ENCODE data around the gene KCTD20.

The KCTD20 gene

DNA sequence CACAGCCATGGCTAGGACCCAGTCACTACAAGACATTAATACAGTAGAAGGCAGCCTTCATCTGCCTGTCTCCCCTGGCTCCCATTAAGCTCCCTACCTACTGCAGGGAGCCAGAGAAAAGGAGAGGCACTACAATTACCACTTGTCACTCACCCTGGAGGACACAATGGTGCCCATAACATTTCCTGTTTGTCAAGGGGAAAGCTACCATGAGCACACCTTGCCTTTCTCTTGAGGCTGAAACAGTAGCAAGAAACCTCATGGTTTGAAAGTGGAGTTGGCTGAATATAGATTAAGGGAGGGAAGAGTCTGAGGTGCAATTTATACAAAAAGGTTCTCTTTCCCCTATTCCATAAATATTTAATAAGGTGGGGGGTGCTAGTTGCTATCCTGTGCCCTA, 76.6 kb downstream of the KCTD20 start:
- no peak for DNase-seq
- no peak for TF ChIP-seq POLR2A (IDR thresholded peaks at IDR 0.05; ENCODE audit: low read length)
- no peak for TF ChIP-seq GATA1 (IDR thresholded peaks at IDR 0.05; ENCODE audit: low read depth, low read length)

DNA sequence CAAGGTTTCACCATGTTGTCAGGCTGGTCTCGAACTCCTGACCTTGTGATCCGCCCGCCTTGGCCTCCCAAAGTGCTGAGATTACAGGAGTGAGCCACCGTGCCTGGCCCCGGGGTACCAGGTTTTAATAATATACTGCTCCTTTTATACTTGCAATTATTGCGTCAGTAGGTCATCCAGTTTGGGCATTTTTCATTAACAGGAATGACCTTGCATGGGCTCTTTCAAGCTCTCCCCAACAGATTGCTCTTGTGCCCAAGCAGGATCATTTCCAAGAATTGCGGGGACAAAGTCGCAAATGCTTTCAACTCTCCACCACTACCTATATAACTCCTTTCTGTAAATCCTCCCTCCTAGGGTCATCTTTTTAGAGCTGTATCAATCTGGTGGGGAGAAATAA, 80.7 kb downstream of the KCTD20 start:
- DNase-seq = no peak
- no peak for TF ChIP-seq GATA1 (IDR thresholded peaks at IDR 0.05; ENCODE audit: low read depth, low read length)
- TF ChIP-seq POLR2A (IDR thresholded peaks at IDR 0.05; ENCODE audit: low read length) = no peak

DNA sequence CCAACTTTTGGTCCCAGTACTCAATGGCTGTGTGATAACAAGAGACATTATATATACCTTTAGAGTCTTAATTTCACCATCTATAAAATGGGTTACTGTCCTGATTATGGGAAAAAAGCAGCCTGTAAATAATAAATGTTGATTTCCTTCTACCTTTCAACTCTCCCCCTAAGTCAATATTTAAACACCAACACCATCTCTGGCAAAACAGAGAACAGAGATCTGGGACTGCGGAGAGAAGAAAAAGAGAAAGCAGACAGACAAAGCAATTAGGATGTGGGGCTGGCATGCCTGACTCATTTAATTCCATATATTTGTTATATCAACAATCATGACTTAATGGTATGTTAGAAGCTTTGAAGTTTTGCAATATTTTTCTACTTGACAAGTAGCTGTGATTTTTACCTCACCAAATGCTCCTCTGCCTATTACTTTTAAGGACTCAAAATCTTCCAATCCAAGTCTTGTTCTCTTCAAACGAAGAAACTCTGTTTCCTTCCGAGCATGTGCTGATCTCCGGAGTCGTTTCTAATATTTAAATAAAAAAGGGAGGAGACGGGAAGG, 81.2 kb downstream of the KCTD20 start:
- no peak for DNase-seq
- TF ChIP-seq GATA1 (IDR thresholded peaks at IDR 0.05; ENCODE audit: low read depth, low read length) (no peak), POLR2A (IDR thresholded peaks at IDR 0.05; ENCODE audit: low read length) (no peak)

DNA sequence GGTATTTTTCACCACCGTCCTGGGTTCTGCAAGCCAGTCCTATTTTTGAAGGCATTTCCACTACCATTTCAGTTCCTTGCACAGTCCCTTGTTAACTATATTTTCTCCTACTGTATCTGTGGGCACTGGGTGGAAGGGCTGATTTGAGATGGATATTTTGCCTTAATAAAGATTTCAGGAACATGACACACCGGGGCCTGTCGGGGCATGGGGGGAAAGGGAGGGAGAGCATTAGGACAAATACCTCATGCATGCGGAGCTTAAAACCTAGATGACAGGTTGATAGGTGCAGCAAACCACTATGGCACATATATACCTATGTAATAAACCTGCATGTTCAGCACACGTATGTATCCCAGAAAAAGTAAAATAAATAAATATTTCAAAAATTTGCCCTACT, 82.1 kb downstream of the KCTD20 start:
- DNase-seq = no peak
- no peak for TF ChIP-seq POLR2A (IDR thresholded peaks at IDR 0.05; ENCODE audit: low read length)
- TF ChIP-seq GATA1 (IDR thresholded peaks at IDR 0.05; ENCODE audit: low read depth, low read length) = no peak

DNA sequence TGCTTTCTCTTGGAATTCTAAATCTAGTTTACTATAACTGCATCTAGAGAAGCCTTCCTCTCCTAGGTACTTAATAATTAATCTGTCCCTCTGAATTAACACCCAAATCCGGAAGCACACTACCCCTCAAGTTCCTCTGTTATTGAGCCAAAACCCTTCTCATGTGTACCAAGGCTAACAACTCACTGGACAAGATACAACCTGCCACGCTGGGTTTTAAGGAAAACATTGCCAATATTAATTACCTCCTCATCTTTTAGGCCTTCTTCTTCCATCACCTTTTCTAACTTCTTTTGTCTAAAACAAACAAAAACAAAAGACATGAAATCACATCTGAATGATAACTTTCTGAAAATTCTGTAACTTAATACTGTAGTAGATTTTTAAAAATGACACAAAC, 82.5 kb downstream of the KCTD20 start:
- DNase-seq = no peak
- TF ChIP-seq POLR2A (IDR thresholded peaks at IDR 0.05; ENCODE audit: low read length) (no peak), GATA1 (IDR thresholded peaks at IDR 0.05; ENCODE audit: low read depth, low read length) (no peak)

DNA sequence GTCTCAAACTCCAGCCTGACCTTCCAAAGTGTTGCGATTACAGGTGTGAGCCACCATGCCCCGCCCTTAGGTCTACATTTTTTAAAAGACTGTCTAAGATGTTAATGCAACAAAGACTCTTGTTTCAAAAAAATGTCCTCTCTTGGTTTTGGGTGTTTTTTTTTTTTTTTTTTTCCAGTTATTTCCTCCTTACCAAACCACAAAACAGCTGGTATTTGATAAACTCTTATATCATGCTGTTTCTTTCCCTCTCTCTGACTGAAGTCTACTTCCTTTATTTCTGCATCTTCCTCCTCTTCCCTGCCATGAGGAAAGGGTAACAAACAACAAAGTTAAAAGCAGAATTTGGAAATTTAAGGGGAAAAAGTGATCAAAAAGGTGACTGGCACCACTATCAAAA, 83.3 kb downstream of the KCTD20 start:
- TF ChIP-seq GATA1 (IDR thresholded peaks at IDR 0.05; ENCODE audit: low read depth, low read length) (no peak), POLR2A (IDR thresholded peaks at IDR 0.05; ENCODE audit: low read length) (no peak)
- DNase-seq = no peak

DNA sequence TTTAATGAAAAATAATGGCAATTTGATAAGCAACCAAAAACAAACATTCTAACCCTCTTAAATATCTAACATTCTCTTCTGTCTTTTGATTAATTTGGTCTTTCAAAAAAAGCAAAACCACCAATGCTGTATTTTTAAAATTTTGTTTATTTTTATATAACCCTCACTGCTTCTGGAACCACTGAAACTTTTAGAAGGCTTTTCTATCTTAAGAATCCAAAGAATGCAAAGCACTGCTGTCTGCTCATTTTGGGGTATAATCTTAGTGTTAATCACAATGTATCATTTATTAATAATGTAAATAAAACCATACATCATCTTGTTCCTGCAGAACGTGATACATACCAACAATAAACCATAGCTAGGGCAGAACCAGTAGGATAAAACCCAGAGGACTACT, 90.5 kb downstream of the KCTD20 start:
- no peak for DNase-seq
- TF ChIP-seq POLR2A (IDR thresholded peaks at IDR 0.05; ENCODE audit: low read length) (no peak), GATA1 (IDR thresholded peaks at IDR 0.05; ENCODE audit: low read depth, low read length) (no peak)

DNA sequence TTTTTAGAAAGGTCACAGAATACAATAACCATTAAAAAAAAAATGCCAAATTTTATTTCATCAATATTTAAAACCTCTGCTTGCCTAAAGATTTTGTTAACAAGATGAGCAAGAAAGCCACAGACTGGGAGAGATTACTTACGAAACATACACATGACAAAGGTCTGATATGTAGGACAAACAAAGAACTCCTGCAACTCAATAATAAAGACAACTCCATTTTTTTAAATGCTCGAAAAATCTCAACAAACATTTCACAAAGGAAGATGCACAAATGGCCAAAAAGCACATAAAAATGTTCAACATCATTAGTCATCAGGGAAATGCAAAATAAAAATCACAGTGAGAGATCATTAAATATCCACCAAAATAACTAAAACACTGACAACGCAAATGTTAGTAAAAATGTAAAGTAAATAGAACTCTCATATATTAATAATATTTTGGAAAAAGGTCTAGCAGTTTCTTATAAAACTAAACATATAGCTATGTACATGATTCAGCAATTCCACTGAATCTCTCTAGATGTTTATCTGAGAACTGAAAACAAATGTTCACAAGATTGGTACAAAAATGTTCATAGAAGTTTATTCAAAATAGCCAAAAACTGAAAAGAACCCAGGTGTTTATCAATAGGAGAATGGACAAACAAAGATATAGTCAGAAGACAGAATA, 94.2 kb downstream of the KCTD20 start:
- DNase-seq = no peak
- TF ChIP-seq POLR2A (IDR thresholded peaks at IDR 0.05; ENCODE audit: low read length) = no peak
- TF ChIP-seq GATA1 (IDR thresholded peaks at IDR 0.05; ENCODE audit: low read depth, low read length) = no peak

DNA sequence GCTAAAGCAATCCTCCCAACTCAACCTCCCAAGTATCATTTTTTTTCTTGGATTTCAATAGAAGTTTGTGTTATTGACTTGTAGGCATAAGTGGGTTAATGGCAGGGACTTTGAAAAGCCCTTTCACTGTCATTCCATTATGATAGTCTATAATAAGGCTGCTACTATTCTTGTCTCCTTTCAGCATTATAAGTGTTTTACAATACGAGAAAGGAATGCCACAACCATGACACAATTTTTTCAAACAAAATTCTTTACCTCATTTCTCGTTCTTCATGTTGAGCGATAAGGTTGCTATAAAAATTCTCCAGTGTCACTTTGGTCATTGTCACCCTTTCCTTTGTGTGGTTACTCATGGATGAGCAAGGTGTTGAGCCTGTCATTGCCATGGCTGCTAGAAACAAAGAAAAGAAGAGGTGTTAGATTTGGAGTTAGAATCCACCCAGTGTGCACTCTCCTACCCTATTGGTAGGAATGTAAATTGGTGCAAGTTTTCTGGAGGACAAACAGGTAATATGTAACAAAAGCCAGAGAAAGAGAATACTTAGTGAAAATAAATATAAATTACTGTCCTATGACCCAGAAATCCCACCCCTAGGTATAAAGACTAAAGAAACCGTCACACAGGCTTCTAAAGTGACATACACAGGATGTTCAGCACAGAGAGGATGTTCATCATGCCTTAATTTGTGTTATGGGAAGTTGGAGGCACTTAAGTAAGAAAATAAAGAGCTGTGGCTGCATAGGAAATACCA, 97.2 kb downstream of the KCTD20 start:
- DNase-seq = no peak

More for the DNA sequence above, 97.2 kb downstream of the KCTD20 start:
- TF ChIP-seq POLR2A (IDR thresholded peaks at IDR 0.05; ENCODE audit: low read length) (no peak), GATA1 (IDR thresholded peaks at IDR 0.05; ENCODE audit: low read depth, low read length) (no peak)
